Upper lobe of left lung (tissue), 4 donors: ENCODE data around the gene PRKG1.

ENCODE experiments used
- EP300 ChIP-seq, 4 donors: sonication (generic); formaldehyde crosslinking; IDR thresholded peaks; one replicate each; pipeline ENCODE4 v1.5.1; 2017; ENCODE audit warnings: antibody characterized with exemption in 4 of 4, control low read depth in 2 of 4
- TF ChIP-seq, protein P1 (sequence below), 6 experiments: fragments of 450-650 bp in 4 of 6; fragments of 200-600 bp in 2 of 6; sonication (generic) in 2 of 6; IDR thresholded peaks; one replicate each; pipeline ENCODE4 v1.5.1; 2016 to 2019; ENCODE audit warnings: antibody characterized with exemption in 6 of 6

DNA sequence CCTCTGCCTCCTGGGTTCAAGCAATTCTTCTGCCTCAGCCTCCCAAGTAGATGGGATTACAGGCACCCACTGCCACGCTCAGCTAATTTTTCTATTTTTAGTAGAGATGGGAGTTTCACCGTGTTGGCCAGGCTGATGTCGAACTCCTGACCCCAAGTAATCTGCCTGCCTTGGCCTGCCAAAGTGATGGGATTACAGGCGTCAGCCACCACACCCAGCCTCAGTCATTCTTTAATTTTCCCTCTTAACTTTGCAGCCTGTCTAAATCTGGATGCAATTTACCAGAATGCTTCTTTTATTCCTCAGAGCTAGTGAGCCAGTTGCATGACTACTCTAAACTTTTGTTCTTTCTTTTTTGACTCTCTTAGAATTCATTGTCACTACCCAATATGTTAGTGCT, 715.6 kb downstream of the PRKG1 start:
- TF ChIP-seq, protein P1, sequence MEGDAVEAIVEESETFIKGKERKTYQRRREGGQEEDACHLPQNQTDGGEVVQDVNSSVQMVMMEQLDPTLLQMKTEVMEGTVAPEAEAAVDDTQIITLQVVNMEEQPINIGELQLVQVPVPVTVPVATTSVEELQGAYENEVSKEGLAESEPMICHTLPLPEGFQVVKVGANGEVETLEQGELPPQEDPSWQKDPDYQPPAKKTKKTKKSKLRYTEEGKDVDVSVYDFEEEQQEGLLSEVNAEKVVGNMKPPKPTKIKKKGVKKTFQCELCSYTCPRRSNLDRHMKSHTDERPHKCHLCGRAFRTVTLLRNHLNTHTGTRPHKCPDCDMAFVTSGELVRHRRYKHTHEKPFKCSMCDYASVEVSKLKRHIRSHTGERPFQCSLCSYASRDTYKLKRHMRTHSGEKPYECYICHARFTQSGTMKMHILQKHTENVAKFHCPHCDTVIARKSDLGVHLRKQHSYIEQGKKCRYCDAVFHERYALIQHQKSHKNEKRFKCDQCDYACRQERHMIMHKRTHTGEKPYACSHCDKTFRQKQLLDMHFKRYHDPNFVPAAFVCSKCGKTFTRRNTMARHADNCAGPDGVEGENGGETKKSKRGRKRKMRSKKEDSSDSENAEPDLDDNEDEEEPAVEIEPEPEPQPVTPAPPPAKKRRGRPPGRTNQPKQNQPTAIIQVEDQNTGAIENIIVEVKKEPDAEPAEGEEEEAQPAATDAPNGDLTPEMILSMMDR (IDR thresholded peaks at IDR 0.05): no peak
- TF ChIP-seq EP300 (IDR thresholded peaks at IDR 0.05): no peak
